ENCODE results near the gene LRRC32.

Gene LRRC32

GRCh38 chr11:76636826-76637460 is 33.6 kb downstream of the LRRC32 start:
- H3K36me3 ChIP-seq (ENCODE audit: insufficient read depth), result no peaks in the 10 kb centered on the region
- peaks cover 14% of the 10 kb centered on the region for H3K4me1 ChIP-seq (ENCODE audit: low read depth, poor library complexity, severe bottlenecking)
- H3K27ac ChIP-seq, result no peak overlapping the region
- no peak for TF ChIP-seq CTCF (conservative IDR thresholded peaks at IDR 0.05; ENCODE audit: low read depth, low read length)
- H3K27me3 ChIP-seq (ENCODE audit: insufficient read depth, low read depth), result no peaks in the 10 kb centered on the region
- H2AFZ ChIP-seq (ENCODE audit: low read depth), result no peak overlapping the region
- no peak overlapping the region for H3K9ac ChIP-seq
- no peak overlapping the region for H3K4me2 ChIP-seq
- no peaks in the 10 kb centered on the region for H4K20me1 ChIP-seq (ENCODE audit: insufficient read depth)
- H3K4me3 ChIP-seq (IDR thresholded peaks at IDR 0.05; ENCODE audit: insufficient read depth, low read depth, low read length), result no peak overlapping the region
- H3K79me2 ChIP-seq (ENCODE audit: insufficient read depth, low read depth), result no peaks in the 10 kb centered on the region

GRCh38 chr11:76635991-76636738 is 34.4 kb downstream of the LRRC32 start:
- H3K79me2 ChIP-seq (ENCODE audit: insufficient read depth, low read depth), result no peaks in the 10 kb centered on the region
- H3K36me3 ChIP-seq (ENCODE audit: insufficient read depth), result no peaks in the 10 kb centered on the region
- H2AFZ ChIP-seq (ENCODE audit: low read depth), result no peak overlapping the region
- H4K20me1 ChIP-seq (ENCODE audit: insufficient read depth), result no peaks in the 10 kb centered on the region
- H3K9ac ChIP-seq, result no peak overlapping the region
- H3K4me1 ChIP-seq (ENCODE audit: low read depth, poor library complexity, severe bottlenecking), result peaks cover 15% of the 10 kb centered on the region
- H3K4me2 ChIP-seq, result no peak overlapping the region
- H3K4me3 ChIP-seq (IDR thresholded peaks at IDR 0.05; ENCODE audit: insufficient read depth, low read depth, low read length), result no peak overlapping the region
- no peak overlapping the region for H3K27ac ChIP-seq
- H3K27me3 ChIP-seq (ENCODE audit: insufficient read depth, low read depth), result no peaks in the 10 kb centered on the region
- no peak for TF ChIP-seq CTCF (conservative IDR thresholded peaks at IDR 0.05; ENCODE audit: low read depth, low read length)

GRCh38 chr11:76634886-76635285 is 35.7 kb downstream of the LRRC32 start:
- Histone ChIP-seq H4K20me1 (ENCODE audit: insufficient read depth) (no peaks in the 10 kb centered on the region), H3K4me1 (ENCODE audit: low read depth, poor library complexity, severe bottlenecking) (peaks cover 15% of the 10 kb centered on the region), H3K36me3 (ENCODE audit: insufficient read depth) (no peaks in the 10 kb centered on the region), H3K4me2 (no peak overlapping the region), H3K27ac (no peak overlapping the region), H3K4me3 (IDR thresholded peaks at IDR 0.05; ENCODE audit: insufficient read depth, low read depth, low read length) (no peak overlapping the region), H3K79me2 (ENCODE audit: insufficient read depth, low read depth) (no peaks in the 10 kb centered on the region), H3K9ac (no peak overlapping the region), H3K27me3 (ENCODE audit: insufficient read depth, low read depth) (no peaks in the 10 kb centered on the region), H2AFZ (ENCODE audit: low read depth) (no peak overlapping the region)
- no peak for TF ChIP-seq CTCF (conservative IDR thresholded peaks at IDR 0.05; ENCODE audit: low read depth, low read length)

- peaks cover 28% of the 10 kb centered on the region for H3K4me1 ChIP-seq (ENCODE audit: low read depth, poor library complexity, severe bottlenecking)
- no peak for TF ChIP-seq CTCF (conservative IDR thresholded peaks at IDR 0.05; ENCODE audit: low read depth, low read length)
- H3K4me2 ChIP-seq, result peak overlapping the region; percentile 38; the same call in 1 of the 2 replicates
- no peaks in the 10 kb centered on the region; the same call in 1 of the 2 replicates for H4K20me1 ChIP-seq (ENCODE audit: insufficient read depth)
- H3K4me3 ChIP-seq (IDR thresholded peaks at IDR 0.05; ENCODE audit: insufficient read depth, low read depth, low read length), result no peak overlapping the region
- no peak overlapping the region for H3K27ac ChIP-seq
- no peaks in the 10 kb centered on the region for H3K27me3 ChIP-seq (ENCODE audit: insufficient read depth, low read depth)
- no peak overlapping the region for H2AFZ ChIP-seq (ENCODE audit: low read depth)
- no peak overlapping the region for H3K9ac ChIP-seq
- H3K79me2 ChIP-seq (ENCODE audit: insufficient read depth, low read depth), result no peaks in the 10 kb centered on the region
- H3K36me3 ChIP-seq (ENCODE audit: insufficient read depth), result no peaks in the 10 kb centered on the region
These were observed 38.1 kb downstream of the LRRC32 start for GRCh38 chr11:76632492-76632891.

Data from KMS-11 (cell line).